ENCODE results near the gene MEI1. TPM values are rescaled to one million over a fixed set of nuclear protein-coding genes. Genes with fewer than 3 reads are reported as not detected.

MEI1 gene
- total RNA-seq, 4 donors from 2014 or later, result 1.1 to 20.5 TPM; not detected in 2

DNA sequence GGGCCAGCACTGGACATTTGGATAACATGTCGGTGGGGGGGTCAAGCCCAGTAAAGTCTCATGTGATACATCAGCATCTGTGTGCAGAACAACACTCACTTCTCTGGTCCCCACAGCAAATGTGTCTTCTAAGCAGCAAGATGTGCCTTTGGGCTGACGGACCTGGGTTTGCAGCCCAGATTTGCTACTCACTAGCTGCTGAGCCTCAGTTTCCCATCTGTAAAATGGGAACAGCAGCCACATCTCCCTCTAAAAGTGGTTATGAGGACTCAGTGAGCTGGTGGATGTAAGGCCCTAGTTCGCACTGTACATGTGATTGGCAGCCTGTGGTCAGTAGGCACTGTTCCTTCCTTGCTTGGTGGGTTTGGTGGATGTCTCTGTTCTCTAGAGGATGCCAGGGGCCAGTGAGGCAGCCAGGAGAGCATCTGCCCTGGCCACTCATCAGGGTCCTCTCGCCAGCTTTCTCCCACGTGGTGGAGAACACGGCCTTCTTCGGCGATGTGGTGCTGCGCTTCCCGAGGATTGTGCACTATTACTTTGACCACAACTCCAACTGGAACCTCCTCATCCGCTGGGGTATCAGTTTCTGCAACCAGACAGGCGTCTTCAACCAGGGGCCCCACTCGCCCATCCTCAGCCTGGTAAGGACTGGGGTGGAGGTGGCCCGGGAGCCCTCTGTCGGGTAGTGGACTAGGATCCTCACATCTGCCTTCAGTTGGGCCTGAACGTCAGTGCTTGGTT lies 113.7 kb downstream of the MEI1 start:
- intact Hi-C loops (cut with DNase I; ENCODE audit: low total_unique reads) (no loop called here), in situ Hi-C loops (cut with MboI; ENCODE audit: low pct_ligation_motif_present in 1 of 4, low pct_unique_long_range_greater_than_20kb in 1 of 4, low sequenced_read_pairs in 3 of 4) (loop anchor here in 1 of 4 donors (25.0 kb wide), 1 partner anchor 124 kb away; the partner anchor contains the start of genes CENPM and TNFRSF13C)
- H3K9me3 ChIP-seq, result no peaks in the 10 kb centered on the region
- H3K4me1 ChIP-seq, result no peaks in the 10 kb centered on the region
- no peak overlapping the region for H3K4me3 ChIP-seq
- no peaks in the 10 kb centered on the region for H3K36me3 ChIP-seq
- H3K27ac ChIP-seq, result no peak overlapping the region
- WGBS, 2 donors (ENCODE audit: low coverage in 1 of 2), result 98% methylated on average over 16 of the region's 16 CpGs; no CpG with 5 or more reads in 1 of the 2 donors
- no peak for DNase-seq
- TF ChIP-seq POLR2AphosphoS5 (IDR thresholded peaks at IDR 0.05) (no peak), EP300 (IDR thresholded peaks at IDR 0.05; ENCODE audit: low read depth) (no peak), CTCF (IDR thresholded peaks at IDR 0.05) (no peak), POLR2A (IDR thresholded peaks at IDR 0.05) (no peak)
- no peaks in the 10 kb centered on the region for H3K27me3 ChIP-seq

GRCh38 chr22:41813726-41814410 lies 114.6 kb downstream of the MEI1 start:
- intact Hi-C loops (cut with DNase I; ENCODE audit: low total_unique reads), result no loop called here
- Histone ChIP-seq H3K4me1 (no peaks in the 10 kb centered on the region), H3K27ac (no peak overlapping the region), H3K9me3 (no peaks in the 10 kb centered on the region), H3K36me3 (no peaks in the 10 kb centered on the region), H3K4me3 (no peak overlapping the region), H3K27me3 (no peaks in the 10 kb centered on the region)
- 92 to 100% methylated on average over 5 to 9 of the region's 9 CpGs for WGBS, 2 donors (ENCODE audit: low coverage in 1 of 2)
- TF ChIP-seq CTCF (IDR thresholded peaks at IDR 0.05) (no peak), POLR2A (IDR thresholded peaks at IDR 0.05) (no peak), POLR2AphosphoS5 (IDR thresholded peaks at IDR 0.05) (no peak), EP300 (IDR thresholded peaks at IDR 0.05; ENCODE audit: low read depth) (no peak)
- in situ Hi-C loops (cut with MboI; ENCODE audit: low pct_ligation_motif_present in 1 of 4, low pct_unique_long_range_greater_than_20kb in 1 of 4, low sequenced_read_pairs in 3 of 4), result loop anchor here in 1 of 4 donors (25.0 kb wide), 1 partner anchor 123 kb away; the partner anchor contains the start of genes CENPM and TNFRSF13C
- no peak for DNase-seq

DNA sequence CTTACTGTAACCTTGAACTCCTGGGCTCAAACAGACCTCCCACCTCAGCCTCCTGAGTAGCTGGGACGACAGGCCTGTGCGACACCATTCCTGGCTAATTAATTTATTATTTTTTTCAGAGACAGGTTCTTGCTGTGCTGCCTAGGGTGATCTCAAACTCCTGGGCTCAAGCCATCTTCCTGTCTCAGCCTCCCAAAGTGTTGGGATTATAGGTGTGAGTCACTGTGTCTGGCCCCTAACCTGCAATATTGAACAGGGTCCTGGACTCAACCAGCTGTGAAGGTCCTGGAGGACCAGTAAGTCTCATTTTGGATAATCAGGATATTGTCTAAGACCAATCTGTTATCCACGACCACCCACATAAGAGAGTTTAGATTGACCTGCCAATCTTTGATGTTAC lies 116.4 kb downstream of the MEI1 start:
- no peaks in the 10 kb centered on the region for H3K36me3 ChIP-seq
- H3K27me3 ChIP-seq, result no peaks in the 10 kb centered on the region
- no peaks in the 10 kb centered on the region for H3K4me1 ChIP-seq
- H3K9me3 ChIP-seq, result no peaks in the 10 kb centered on the region
- no peak for TF ChIP-seq EP300 (IDR thresholded peaks at IDR 0.05; ENCODE audit: low read depth)
- no peak for TF ChIP-seq POLR2A (IDR thresholded peaks at IDR 0.05)
- TF ChIP-seq POLR2AphosphoS5 (IDR thresholded peaks at IDR 0.05), result no peak
- TF ChIP-seq CTCF (IDR thresholded peaks at IDR 0.05), result no peak
- no peak for DNase-seq
- no peak overlapping the region for H3K27ac ChIP-seq
- in situ Hi-C loops (cut with MboI; ENCODE audit: low pct_ligation_motif_present in 1 of 4, low pct_unique_long_range_greater_than_20kb in 1 of 4, low sequenced_read_pairs in 3 of 4) (loop anchor here in 1 of 4 donors (25.0 kb wide), 1 partner anchor 122 kb away; the partner anchor contains the start of genes CENPM and TNFRSF13C), intact Hi-C loops (cut with DNase I; ENCODE audit: low total_unique reads) (no loop called here)
- no peak overlapping the region for H3K4me3 ChIP-seq
- WGBS, 2 donors (ENCODE audit: low coverage in 1 of 2), result 95 to 98% methylated on average over 2 to 3 of the region's 3 CpGs

- TF ChIP-seq POLR2A (IDR thresholded peaks at IDR 0.05) (no peak), POLR2AphosphoS5 (IDR thresholded peaks at IDR 0.05) (no peak), EP300 (IDR thresholded peaks at IDR 0.05; ENCODE audit: low read depth) (no peak), CTCF (IDR thresholded peaks at IDR 0.05) (no peak)
- Histone ChIP-seq H3K36me3 (no peaks in the 10 kb centered on the region), H3K27ac (no peak overlapping the region), H3K4me1 (no peaks in the 10 kb centered on the region), H3K4me3 (no peak overlapping the region), H3K9me3 (no peaks in the 10 kb centered on the region), H3K27me3 (no peaks in the 10 kb centered on the region)
- in situ Hi-C loops (cut with MboI; ENCODE audit: low pct_ligation_motif_present in 1 of 4, low pct_unique_long_range_greater_than_20kb in 1 of 4, low sequenced_read_pairs in 3 of 4), result loop anchor here in 1 of 4 donors (25.0 kb wide), 1 partner anchor 121 kb away; the partner anchor contains the start of genes CENPM and TNFRSF13C
- intact Hi-C loops (cut with DNase I; ENCODE audit: low total_unique reads), result no loop called here
- 100% methylated on average over 1 of the region's 1 CpG; no CpG with 5 or more reads in 1 of the 2 donors for WGBS, 2 donors (ENCODE audit: low coverage in 1 of 2)
- no peak for DNase-seq
These were observed 116.9 kb downstream of the MEI1 start for GRCh38 chr22:41816241-41816640.
